AG04449 (cell line): ENCODE results near the gene RTN4.
"Not testable (repeated sequence)": the region's sequence is repeated elsewhere in the genome, so short reads cannot be mapped to it uniquely, and the experiment has no call there.

Experiments used
- CTCF ChIA-PET: fragments of 350-600 bp; formaldehyde crosslinking; extraction: SDS; loops from one replicate; lab custom pipeline; 2021; ENCODE audit warnings: antibody characterized with exemption; lab: Yijun Ruan, JAX
- POLR2A ChIA-PET: fragments of 400-600, 350-600 bp; formaldehyde crosslinking; extraction: SDS; loops from one replicate; lab custom pipeline; 2020; ENCODE audit warnings: antibody characterized with exemption, inconsistent platforms; lab: Yijun Ruan, JAX
- DNase-seq: peaks from one replicate; pipeline ENCODE4 v3.0.0-alpha.2; 2010; ENCODE audit warnings: low read depth, low spot score
- H3K4me3 ChIP-seq: 2 replicates; pipeline ENCODE4 v1.5.1; 2011; ENCODE audit warnings: low read depth, mild to moderate bottlenecking, control low read depth, low read length
- CTCF ChIP-seq: IDR thresholded peaks from one replicate; pipeline ENCODE4 v1.5.1; 2011; ENCODE audit warnings: mild to moderate bottlenecking, moderate library complexity, low read length, control low read depth, inconsistent platforms; ENCODE audit not compliant: insufficient read depth; ENCODE audit errors: missing control alignments

The RTN4 gene

GRCh38 chr2:55076721-55077120 is 26.5 kb upstream of the RTN4 start:
- DNase-seq = no peak
- POLR2A ChIA-PET = no interaction called here
- H3K4me3 ChIP-seq = no peak overlapping the region
- no peak for TF ChIP-seq CTCF
- CTCF ChIA-PET = no interaction called here

- DNase-seq, POLR2A ChIA-PET, H3K4me3 ChIP-seq: not testable (repeated sequence)
- CTCF ChIA-PET = interaction anchor here (1.3 kb wide), 1 partner anchor 11 kb away, joined by 6 read pairs; no protein-coding TSS in a partner anchor
These were observed 25.8 kb upstream of the RTN4 start for GRCh38 chr2:55076019-55076418.

- CTCF ChIA-PET = interaction anchor here (0.8 to 3.4 kb wide), 7 partner anchors 8 to 174 kb away, joined by 3 to 15 read pairs (median 4); no protein-coding TSS in a partner anchor
These were observed 23.0 kb upstream of the RTN4 start for GRCh38 chr2:55073000-55073983.

GRCh38 chr2:55063713-55064323 is 13.6 kb upstream of the RTN4 start:
- ChIA-PET POLR2A (no interaction called here), CTCF (interaction anchor here (1.4 kb wide), 1 partner anchor 10 kb away, joined by 4 read pairs; no protein-coding TSS in a partner anchor)
- no peak overlapping the region for H3K4me3 ChIP-seq
- DNase-seq = no peak
- no peak for TF ChIP-seq CTCF

More at GRCh38 chr2:55073000-55073983, 23.0 kb upstream of the RTN4 start:
- H3K4me3 ChIP-seq = no peak overlapping the region
- no peak for DNase-seq
- POLR2A ChIA-PET = interaction anchor here (1.2 kb wide), 1 partner anchor 24 kb away, joined by 3 read pairs; no protein-coding TSS in a partner anchor
- no peak for TF ChIP-seq CTCF

GRCh38 chr2:55063226-55063625 is 13.0 kb upstream of the RTN4 start:
- CTCF ChIA-PET = interaction anchor here (1.0 to 1.4 kb wide), 2 partner anchors 8 to 9 kb away, joined by 3 to 4 read pairs; no protein-coding TSS in a partner anchor
- POLR2A ChIA-PET = no interaction called here

GRCh38 chr2:55062754-55063153 is 12.5 kb upstream of the RTN4 start:
- TF ChIP-seq CTCF = no peak
- POLR2A ChIA-PET = no interaction called here
- CTCF ChIA-PET = interaction anchor here (1.0 to 1.4 kb wide), 3 partner anchors 8 to 9 kb away, joined by 3 to 4 read pairs (median 4); no protein-coding TSS in a partner anchor
- DNase-seq = no peak
- no peak overlapping the region for H3K4me3 ChIP-seq

More at GRCh38 chr2:55063226-55063625, 13.0 kb upstream of the RTN4 start:
- no peak overlapping the region for H3K4me3 ChIP-seq
- TF ChIP-seq CTCF = no peak
- DNase-seq = no peak
